Measurements from ENCODE around the gene LRP5. TPM values are rescaled to one million over a fixed set of nuclear protein-coding genes. Genes with fewer than 3 reads are reported as not detected.

LRP5 gene
- polyA plus RNA-seq, 1 donor (not counting 4 experiments of a cell fraction or from before 2014, with no cell fraction given) = 6.6 TPM

DNA sequence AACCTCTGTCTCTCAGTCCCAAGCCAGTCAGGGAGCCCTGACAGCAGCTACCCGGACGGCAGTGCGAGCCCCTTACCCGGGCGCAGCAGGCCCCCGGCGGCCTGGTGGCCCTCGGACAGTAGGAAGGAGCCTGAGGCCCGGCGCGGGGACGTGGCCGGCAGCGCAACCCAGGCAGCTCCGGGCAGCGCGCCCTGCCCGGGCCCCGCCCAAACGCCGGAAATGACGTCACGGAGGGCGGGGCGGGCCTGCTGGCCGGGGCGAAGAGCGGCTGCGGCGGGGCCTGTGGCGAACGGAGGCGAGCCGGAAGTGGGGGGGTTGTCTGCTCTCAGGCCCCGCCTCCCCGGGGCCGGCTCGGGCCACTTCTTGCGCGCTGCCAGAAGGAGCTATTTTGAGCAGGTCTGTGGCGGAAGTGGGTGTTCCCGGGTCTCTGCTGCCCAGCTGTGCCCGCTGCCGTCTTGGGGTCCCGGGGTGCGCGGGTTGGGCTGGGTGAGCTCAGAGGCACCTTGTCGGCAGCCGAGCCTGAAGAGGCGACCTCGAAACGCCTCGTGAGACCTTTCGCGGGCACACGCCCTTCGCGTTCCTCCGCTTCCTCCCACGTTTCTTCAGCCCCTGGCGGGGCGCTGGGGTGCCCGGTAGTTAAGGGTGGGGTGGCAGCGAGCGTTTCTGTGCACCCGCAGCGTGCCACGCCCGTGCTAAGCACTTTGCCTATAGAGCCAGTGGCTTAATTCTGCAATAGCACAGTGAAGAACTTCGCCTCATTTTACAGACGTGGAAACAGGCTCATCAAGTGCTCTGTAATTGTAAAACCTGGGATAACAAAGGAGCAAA, 40.4 kb upstream of the LRP5 start, which contains the start of gene C11orf24:
Gene C11orf24, minus strand, starts transcription at position 193 of the 828 bp plus-strand sequence. CDS start 8,206 bp downstream, outside the sequence.
- H3K9ac ChIP-seq (ENCODE audit: control insufficient read depth, extremely low read depth, insufficient read depth, low read length) = peak within 1 kb of the TSS; percentile 96
- H3K27ac ChIP-seq (ENCODE audit: control insufficient read depth, insufficient read depth, low read length) = peak within 1 kb of the TSS; percentile 91
- H3K79me2 ChIP-seq (ENCODE audit: control insufficient read depth, insufficient read depth, low read length) = peaks cover 29% of the 10 kb centered on the region
- H3K9me1 ChIP-seq (ENCODE audit: control insufficient read depth, extremely low read depth, insufficient read depth, low read length) = peaks cover 4% of the 10 kb centered on the region
- FAIRE-seq = no peak
- peaks cover 36% of the 10 kb centered on the region for H3K4me1 ChIP-seq (ENCODE audit: control insufficient read depth, extremely low read depth, insufficient read depth, low read length)
- dilution Hi-C loops (cut with MboI; ENCODE audit: extremely low pct_ligation_motif_present, low sequenced_read_pairs) = no loop called here
- peaks cover 13 to 23% of the 10 kb centered on the region in 2 experiments for H3K36me3 ChIP-seq (ENCODE audit: control insufficient read depth in 2 of 2, extremely low read depth in 1 of 2, insufficient read depth in 2 of 2, low read length in 2 of 2)
- H4K20me1 ChIP-seq (ENCODE audit: control insufficient read depth, extremely low read depth, insufficient read depth, low read length) = no peaks in the 10 kb centered on the region
- no peaks in the 10 kb centered on the region for H3K9me3 ChIP-seq (ENCODE audit: control insufficient read depth, low read depth, low read length)
- no peak for TF ChIP-seq EZH2 (IDR thresholded peaks at IDR 0.05; ENCODE audit: low read length)
- TF ChIP-seq, protein P1, sequence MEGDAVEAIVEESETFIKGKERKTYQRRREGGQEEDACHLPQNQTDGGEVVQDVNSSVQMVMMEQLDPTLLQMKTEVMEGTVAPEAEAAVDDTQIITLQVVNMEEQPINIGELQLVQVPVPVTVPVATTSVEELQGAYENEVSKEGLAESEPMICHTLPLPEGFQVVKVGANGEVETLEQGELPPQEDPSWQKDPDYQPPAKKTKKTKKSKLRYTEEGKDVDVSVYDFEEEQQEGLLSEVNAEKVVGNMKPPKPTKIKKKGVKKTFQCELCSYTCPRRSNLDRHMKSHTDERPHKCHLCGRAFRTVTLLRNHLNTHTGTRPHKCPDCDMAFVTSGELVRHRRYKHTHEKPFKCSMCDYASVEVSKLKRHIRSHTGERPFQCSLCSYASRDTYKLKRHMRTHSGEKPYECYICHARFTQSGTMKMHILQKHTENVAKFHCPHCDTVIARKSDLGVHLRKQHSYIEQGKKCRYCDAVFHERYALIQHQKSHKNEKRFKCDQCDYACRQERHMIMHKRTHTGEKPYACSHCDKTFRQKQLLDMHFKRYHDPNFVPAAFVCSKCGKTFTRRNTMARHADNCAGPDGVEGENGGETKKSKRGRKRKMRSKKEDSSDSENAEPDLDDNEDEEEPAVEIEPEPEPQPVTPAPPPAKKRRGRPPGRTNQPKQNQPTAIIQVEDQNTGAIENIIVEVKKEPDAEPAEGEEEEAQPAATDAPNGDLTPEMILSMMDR (optimal IDR thresholded peaks at IDR 0.05 in 1 of 3, IDR thresholded peaks at IDR 0.05 in 1 of 3, conservative IDR thresholded peaks at IDR 0.05 in 1 of 3; ENCODE audit: extremely low read depth in 1 of 3, insufficient read depth in 2 of 3, low read length in 3 of 3) = peak in 1 of 3 experiments; percentile 3
- peak within 1 kb of the TSS; percentile 73 to 90 (median 89) for H3K4me3 ChIP-seq (ENCODE audit: control insufficient read depth in 2 of 3, extremely low read depth in 1 of 3, insufficient read depth in 2 of 3, low read depth in 1 of 3, low read length in 3 of 3)
- H2AFZ ChIP-seq (ENCODE audit: control insufficient read depth, low read length) = peak within 1 kb of the TSS; percentile 75
- DNase-seq (ENCODE audit: low read depth, low spot score) = peak; percentile 79
- H3K27me3 ChIP-seq (ENCODE audit: control insufficient read depth, extremely low read depth, insufficient read depth, low read length) = no peaks in the 10 kb centered on the region
- H3K4me2 ChIP-seq (ENCODE audit: control insufficient read depth, extremely low read depth, insufficient read depth, low read depth, low read length) = peak within 1 kb of the TSS; percentile 76

DNA sequence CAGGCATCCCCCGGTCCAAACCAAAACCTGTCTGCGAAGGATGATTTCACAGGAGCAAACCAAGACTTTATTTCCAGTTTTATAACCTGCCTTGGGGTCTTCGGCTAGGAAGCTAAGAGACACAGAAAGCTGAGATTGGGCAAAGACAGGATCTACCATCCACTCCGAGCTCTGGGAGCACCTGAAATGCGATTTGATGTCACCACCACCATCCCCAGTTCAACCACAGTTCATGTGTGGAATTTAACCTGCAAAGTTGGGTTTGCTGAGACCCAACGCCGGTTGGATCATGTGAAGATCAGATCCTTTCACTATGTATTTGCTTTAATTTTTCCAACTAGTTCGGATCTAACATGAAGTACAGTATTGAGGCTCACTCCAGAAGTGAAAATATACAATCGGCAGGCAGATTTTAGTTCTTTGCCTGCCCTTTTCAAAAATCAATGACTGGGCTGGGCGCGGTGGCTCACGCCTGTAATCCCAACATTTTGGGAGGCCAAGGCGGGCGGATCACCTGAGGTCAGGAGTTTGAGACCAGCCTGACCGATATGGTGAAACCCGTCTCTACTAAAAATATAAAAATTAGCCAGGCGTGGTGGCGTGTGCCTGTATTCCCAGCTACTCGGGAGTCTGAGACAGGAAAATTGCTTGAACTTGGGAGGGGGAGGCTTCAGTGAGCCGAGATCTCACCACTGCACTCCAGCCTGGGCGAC, 39.2 kb upstream of the LRP5 start:
- Histone ChIP-seq H3K79me2 (ENCODE audit: control insufficient read depth, insufficient read depth, low read length) (peaks cover 27% of the 10 kb centered on the region), H3K36me3 (ENCODE audit: control insufficient read depth in 2 of 2, extremely low read depth in 1 of 2, insufficient read depth in 2 of 2, low read length in 2 of 2) (peaks cover 3 to 12% of the 10 kb centered on the region in 2 experiments), H3K4me1 (ENCODE audit: control insufficient read depth, extremely low read depth, insufficient read depth, low read length) (peaks cover 36% of the 10 kb centered on the region), H2AFZ (ENCODE audit: control insufficient read depth, low read length) (no peak overlapping the region), H3K9me1 (ENCODE audit: control insufficient read depth, extremely low read depth, insufficient read depth, low read length) (peaks cover 4% of the 10 kb centered on the region), H3K4me3 (ENCODE audit: control insufficient read depth in 2 of 3, extremely low read depth in 1 of 3, insufficient read depth in 2 of 3, low read depth in 1 of 3, low read length in 3 of 3) (peak overlapping the region in 2 of 3 experiments; percentile 73 to 79), H4K20me1 (ENCODE audit: control insufficient read depth, extremely low read depth, insufficient read depth, low read length) (no peaks in the 10 kb centered on the region), H3K9me3 (ENCODE audit: control insufficient read depth, low read depth, low read length) (no peaks in the 10 kb centered on the region), H3K27me3 (ENCODE audit: control insufficient read depth, extremely low read depth, insufficient read depth, low read length) (no peaks in the 10 kb centered on the region), H3K4me2 (ENCODE audit: control insufficient read depth, extremely low read depth, insufficient read depth, low read depth, low read length) (peak overlapping the region; percentile 76), H3K27ac (ENCODE audit: control insufficient read depth, insufficient read depth, low read length) (peak overlapping the region; percentile 22), H3K9ac (ENCODE audit: control insufficient read depth, extremely low read depth, insufficient read depth, low read length) (no peak overlapping the region)
- dilution Hi-C loops (cut with MboI; ENCODE audit: extremely low pct_ligation_motif_present, low sequenced_read_pairs) = no loop called here
- TF ChIP-seq EZH2 (IDR thresholded peaks at IDR 0.05; ENCODE audit: low read length) = no peak
- TF ChIP-seq, protein P1 (optimal IDR thresholded peaks at IDR 0.05 in 1 of 3, IDR thresholded peaks at IDR 0.05 in 1 of 3, conservative IDR thresholded peaks at IDR 0.05 in 1 of 3; ENCODE audit: extremely low read depth in 1 of 3, insufficient read depth in 2 of 3, low read length in 3 of 3) = no peak
- FAIRE-seq (no peak), DNase-seq (ENCODE audit: low read depth, low spot score) (no peak)

Data from keratinocyte (primary cell).